ENCODE data around the gene TMEM198.

Gene TMEM198

GRCh38 chr2:219508971-219509779 is 34.7 kb upstream of the TMEM198 start:
- DNase-seq (ENCODE audit: low read depth in 3 of 3, low spot score in 1 of 3) = no peak

GRCh38 chr2:219509780-219510511 is 33.9 kb upstream of the TMEM198 start:
- DNase-seq (ENCODE audit: low read depth in 3 of 3, low spot score in 1 of 3) = peak in 1 of 3 donors; percentile 26

- no peak for DNase-seq (ENCODE audit: low read depth in 3 of 3, low spot score in 1 of 3)
Measured at GRCh38 chr2:219510512-219511135, 33.2 kb upstream of the TMEM198 start.

- no peak for DNase-seq (ENCODE audit: low read depth in 3 of 3, low spot score in 1 of 3)
Measured at GRCh38 chr2:219511547-219512325, 32.1 kb upstream of the TMEM198 start.

- DNase-seq (ENCODE audit: low read depth in 3 of 3, low spot score in 1 of 3) = no peak
Measured at GRCh38 chr2:219512524-219513216, 31.2 kb upstream of the TMEM198 start.

- no peak for DNase-seq (ENCODE audit: low read depth in 3 of 3, low spot score in 1 of 3)
Measured at GRCh38 chr2:219513787-219514186, 30.0 kb upstream of the TMEM198 start.

GRCh38 chr2:219514196-219514761 is 29.5 kb upstream of the TMEM198 start, which contains the start of gene ASIC4:
Gene ASIC4 (plus strand): TSS chr2:219514482. CDS start chr2:219514725, 243 bp downstream.
- DNase-seq (ENCODE audit: low read depth in 3 of 3, low spot score in 1 of 3) = no peak

- no peak for DNase-seq (ENCODE audit: low read depth in 3 of 3, low spot score in 1 of 3)
Measured at GRCh38 chr2:219514836-219515235, 29.0 kb upstream of the TMEM198 start.

GRCh38 chr2:219515874-219516629 is 27.8 kb upstream of the TMEM198 start:
- DNase-seq (ENCODE audit: low read depth in 3 of 3, low spot score in 1 of 3) = no peak

- no peak for DNase-seq (ENCODE audit: low read depth in 3 of 3, low spot score in 1 of 3)
Measured at GRCh38 chr2:219516888-219517287, 26.9 kb upstream of the TMEM198 start.

- no peak for DNase-seq (ENCODE audit: low read depth in 3 of 3, low spot score in 1 of 3)
Measured at GRCh38 chr2:219517954-219518778, 25.7 kb upstream of the TMEM198 start.

GRCh38 chr2:219519526-219519916 is 24.3 kb upstream of the TMEM198 start:
- DNase-seq (ENCODE audit: low read depth in 3 of 3, low spot score in 1 of 3) = no peak

GRCh38 chr2:219520079-219520478 is 23.7 kb upstream of the TMEM198 start:
- DNase-seq (ENCODE audit: low read depth in 3 of 3, low spot score in 1 of 3) = no peak

GRCh38 chr2:219521066-219521880 is 22.6 kb upstream of the TMEM198 start:
- no peak for DNase-seq (ENCODE audit: low read depth in 3 of 3, low spot score in 1 of 3)

- no peak for DNase-seq (ENCODE audit: low read depth in 3 of 3, low spot score in 1 of 3)
Measured at GRCh38 chr2:219522111-219523030, 21.5 kb upstream of the TMEM198 start.

GRCh38 chr2:219523031-219523671 is 20.7 kb upstream of the TMEM198 start:
- DNase-seq (ENCODE audit: low read depth in 3 of 3, low spot score in 1 of 3) = no peak
